Skeletal muscle tissue (tissue), 4 donors: ENCODE data around the gene HAT1. TPM values are rescaled to one million over a fixed set of nuclear protein-coding genes. Genes with fewer than 3 reads are reported as not detected.
A peak's percentile ranks its signal among the peaks of the same experiment; 100 is the strongest.
"Not testable (repeated sequence)": the region's sequence is repeated elsewhere in the genome, so short reads cannot be mapped to it uniquely, and the experiment has no call there.

Source experiments
- H3K27ac ChIP-seq: one replicate; pipeline ENCODE4 v1.7.0; 2013; ENCODE audit warnings: mild to moderate bottlenecking, low read depth, low read length, inconsistent platforms
- H3K27me3 ChIP-seq, 3 donors: one replicate each; pipeline ENCODE4 v1.7.0; 2013; ENCODE audit warnings: low read length in 3 of 3; ENCODE audit not compliant: control insufficient read depth in 3 of 3, insufficient read depth in 3 of 3
- H3K36me3 ChIP-seq, 3 donors: one replicate each; pipeline ENCODE4 v1.7.0; 2013; ENCODE audit warnings: low read length in 3 of 3; ENCODE audit not compliant: control insufficient read depth in 3 of 3, insufficient read depth in 3 of 3
- H3K4me1 ChIP-seq, 3 donors: one replicate each; pipeline ENCODE4 v1.7.0; 2013; ENCODE audit warnings: low read length in 3 of 3, mild to moderate bottlenecking in 3 of 3; ENCODE audit not compliant: control insufficient read depth in 3 of 3, insufficient read depth in 3 of 3
- H3K4me3 ChIP-seq, 3 donors: one replicate each; pipeline ENCODE4 v1.7.0; 2013; ENCODE audit warnings: low read length in 3 of 3
- H3K9ac ChIP-seq, 3 donors: one replicate each; pipeline ENCODE4 v1.7.0; 2013; ENCODE audit warnings: low read length in 3 of 3, mild to moderate bottlenecking in 3 of 3, moderate library complexity in 2 of 3, low read depth in 1 of 3
- H3K9me3 ChIP-seq, 3 donors: one replicate each; pipeline ENCODE4 v1.7.0; 2013; ENCODE audit warnings: low read length in 3 of 3; ENCODE audit not compliant: control insufficient read depth in 3 of 3
- total RNA-seq: library from RNA; depleted of rRNA; stranded (reverse); fragments of >200 nt; gene quantifications from one replicate; pipeline ENCODE4 v1.2.3, GENCODE V29; 2014
- donor health status: Osteomylitis.

The HAT1 gene
- total RNA-seq, 1 donor from 2014 or later: 32.4 TPM

GRCh38 chr2:171991027-171991426, 68.8 kb downstream of the HAT1 start:
- no peaks in the 10 kb centered on the region for H3K36me3 ChIP-seq
- H3K27me3 ChIP-seq: no peaks in the 10 kb centered on the region
- no peak overlapping the region for H3K9ac ChIP-seq

DNA sequence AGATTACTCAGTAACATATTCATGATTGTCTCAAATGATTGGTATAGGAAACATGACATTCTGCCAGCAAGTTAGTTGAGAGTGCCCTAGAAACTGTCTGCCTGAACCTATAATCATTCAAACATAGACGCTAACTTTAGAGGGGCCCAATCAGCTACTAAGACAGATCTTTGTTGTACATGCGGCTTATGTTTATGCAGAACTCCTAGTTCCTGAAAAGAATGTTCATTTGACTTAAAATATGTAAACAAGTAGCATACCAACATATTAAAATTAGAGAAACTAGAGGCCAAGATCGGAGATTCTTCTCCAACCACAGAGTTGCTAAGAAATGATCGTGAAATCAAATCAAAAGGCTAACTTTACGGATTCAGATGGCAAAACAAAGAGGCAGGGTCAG, 73.3 kb downstream of the HAT1 start:
- no peak overlapping the region for H3K9ac ChIP-seq
- no peaks in the 10 kb centered on the region for H3K27me3 ChIP-seq

More at GRCh38 chr2:171991027-171991426, 68.8 kb downstream of the HAT1 start:
- Histone ChIP-seq H3K4me1 (no peaks in the 10 kb centered on the region), H3K9me3 (no peaks in the 10 kb centered on the region), H3K27ac (no peak overlapping the region), H3K4me3 (no peak overlapping the region)

GRCh38 chr2:171996021-171996420, 73.8 kb downstream of the HAT1 start:
- H3K4me1 ChIP-seq: peaks cover 0 to 13% (median 10%) of the 10 kb centered on the region in 3 donors

More for the DNA sequence above, 73.3 kb downstream of the HAT1 start:
- H3K9me3 ChIP-seq: no peaks in the 10 kb centered on the region
- no peak overlapping the region for H3K27ac ChIP-seq
- H3K4me3 ChIP-seq: no peak overlapping the region
- H3K36me3 ChIP-seq: no peaks in the 10 kb centered on the region
- peaks cover 0 to 13% (median 10%) of the 10 kb centered on the region in 3 donors for H3K4me1 ChIP-seq

GRCh38 chr2:171997031-171997430, 74.8 kb downstream of the HAT1 start:
- not testable (repeated sequence) for H3K9me3 ChIP-seq, H3K27me3 ChIP-seq, H3K27ac ChIP-seq, H3K36me3 ChIP-seq, H3K4me3 ChIP-seq, H3K9ac ChIP-seq
- peaks cover 0 to 13% (median 10%) of the 10 kb centered on the region in 3 donors for H3K4me1 ChIP-seq

More at GRCh38 chr2:171996021-171996420, 73.8 kb downstream of the HAT1 start:
- H3K27ac ChIP-seq: no peak overlapping the region
- H3K27me3 ChIP-seq: no peaks in the 10 kb centered on the region
- no peak overlapping the region for H3K4me3 ChIP-seq
- no peak overlapping the region for H3K9ac ChIP-seq
- H3K36me3 ChIP-seq: no peaks in the 10 kb centered on the region
- H3K9me3 ChIP-seq: no peaks in the 10 kb centered on the region

DNA sequence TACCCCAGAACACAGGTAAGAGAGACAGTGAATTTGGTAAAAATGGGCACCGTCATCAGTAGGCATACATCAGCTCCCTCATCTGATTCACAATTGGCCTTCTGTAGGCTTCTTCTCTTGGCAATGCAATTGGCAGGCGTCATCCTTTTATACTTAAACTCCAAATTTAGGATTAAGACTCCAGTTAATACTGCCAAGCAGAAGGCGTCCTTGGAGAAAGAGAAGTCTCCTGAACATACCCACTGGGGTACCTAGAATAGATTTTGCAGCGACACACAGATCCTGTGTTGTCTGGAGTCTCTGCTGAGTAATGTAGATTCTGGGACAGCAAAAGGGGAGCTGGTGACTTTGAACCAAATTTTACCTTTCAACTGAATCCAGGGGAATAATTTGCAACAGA, 76.9 kb downstream of the HAT1 start:
- Histone ChIP-seq H3K9ac (peak overlapping the region; percentile 70 to 83 (median 78)), H3K27ac (no peak overlapping the region), H3K27me3 (no peaks in the 10 kb centered on the region), H3K9me3 (no peaks in the 10 kb centered on the region), H3K36me3 (no peaks in the 10 kb centered on the region), H3K4me3 (peak overlapping the region; percentile 93 to 100 (median 98)), H3K4me1 (peaks cover 0 to 13% (median 10%) of the 10 kb centered on the region in 3 donors)

GRCh38 chr2:171999604-172000469, 77.6 kb downstream of the HAT1 start, which contains the start of gene METAP1D:
METAP1D (plus strand) TSS chr2:171999953; CDS start chr2:171999970, 17 bp downstream.
- H3K9me3 ChIP-seq: no peaks in the 10 kb centered on the region
- H3K36me3 ChIP-seq: peaks cover 0 to 4% (median 0%) of the 10 kb centered on the region in 3 donors
- H3K4me1 ChIP-seq: peaks cover 0 to 13% (median 10%) of the 10 kb centered on the region in 3 donors
- H3K27ac ChIP-seq: peak within 1 kb of the TSS; percentile 33
- H3K27me3 ChIP-seq: no peaks in the 10 kb centered on the region
- H3K9ac ChIP-seq: peak within 1 kb of the TSS; percentile 75 to 83 (median 79)
- H3K4me3 ChIP-seq: peak within 1 kb of the TSS; percentile 93 to 100 (median 98)

GRCh38 chr2:172000696-172001361, 78.6 kb downstream of the HAT1 start:
- H3K36me3 ChIP-seq: peaks cover 0 to 4% (median 0%) of the 10 kb centered on the region in 3 donors
- H3K9me3 ChIP-seq: no peaks in the 10 kb centered on the region
- peak overlapping the region in 1 of 3 donors; percentile 75 for H3K9ac ChIP-seq
- peak overlapping the region; percentile 93 to 100 (median 98) for H3K4me3 ChIP-seq
- no peak overlapping the region for H3K27ac ChIP-seq
- peaks cover 0 to 13% (median 10%) of the 10 kb centered on the region in 3 donors for H3K4me1 ChIP-seq
- no peaks in the 10 kb centered on the region for H3K27me3 ChIP-seq

GRCh38 chr2:172007372-172007771, 85.1 kb downstream of the HAT1 start:
- no peak overlapping the region for H3K4me3 ChIP-seq
- H3K27me3 ChIP-seq: no peaks in the 10 kb centered on the region
- no peaks in the 10 kb centered on the region for H3K4me1 ChIP-seq
- H3K9ac ChIP-seq: no peak overlapping the region
- no peaks in the 10 kb centered on the region for H3K9me3 ChIP-seq
- H3K27ac ChIP-seq: no peak overlapping the region
- H3K36me3 ChIP-seq: peaks cover 0 to 4% (median 0%) of the 10 kb centered on the region in 3 donors

- Histone ChIP-seq H3K9me3 (no peaks in the 10 kb centered on the region), H3K27me3 (no peaks in the 10 kb centered on the region), H3K36me3 (peaks cover 0 to under 1% (median 0%) of the 10 kb centered on the region in 3 donors), H3K27ac (no peak overlapping the region), H3K4me3 (no peak overlapping the region), H3K9ac (no peak overlapping the region), H3K4me1 (peaks cover 0 to 9% (median 6%) of the 10 kb centered on the region in 3 donors)
These were observed 87.6 kb downstream of the HAT1 start for GRCh38 chr2:172009823-172010222.
